RPMI8226 (cell line): ENCODE results near the gene TRIM67.
A peak's percentile ranks its signal among the peaks of the same experiment; 100 is the strongest.
"Not testable (repeated sequence)": the region's sequence is repeated elsewhere in the genome, so short reads cannot be mapped to it uniquely, and the experiment has no call there.

Experiments
- DNase-seq: peaks from one replicate; pipeline ENCODE4 v3.0.0-alpha.2; 2015

The TRIM67 gene

DNA sequence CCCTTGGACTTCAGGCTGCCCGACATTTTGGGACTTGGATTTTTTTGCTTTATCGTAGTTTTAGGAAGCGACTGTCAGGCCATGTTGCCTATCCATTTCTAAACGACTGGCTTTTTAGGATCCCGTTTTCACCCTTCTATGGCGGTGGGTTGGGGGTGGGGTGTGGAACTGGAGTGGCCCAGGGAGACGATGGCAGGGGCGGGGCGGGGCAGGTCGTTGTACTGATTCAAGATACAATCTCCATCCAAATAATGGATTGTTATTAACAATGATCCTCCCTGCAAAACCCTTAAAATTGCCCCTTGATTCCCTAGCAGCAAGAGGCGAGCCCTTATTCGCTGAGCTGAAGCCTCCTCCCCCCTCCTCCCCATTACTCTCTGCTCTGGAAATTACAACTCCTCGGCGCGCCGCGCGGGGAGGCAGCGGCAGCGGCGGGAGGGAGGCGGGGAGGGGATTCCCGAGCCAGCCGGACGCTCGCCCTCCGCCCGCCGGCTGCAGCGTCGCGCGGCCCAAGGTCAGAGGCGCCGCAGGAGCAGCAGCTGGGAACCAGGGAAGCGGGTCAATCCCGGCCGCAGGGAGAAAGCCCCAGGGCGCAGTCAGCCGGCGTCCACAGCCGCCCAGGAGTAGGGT, at the start of gene TRIM67:
Gene TRIM67, plus strand, starts transcription at position 392 of the 630 bp plus-strand sequence. CDS start 912 bp downstream, outside the sequence.
- DNase-seq: peak; percentile 27

DNA sequence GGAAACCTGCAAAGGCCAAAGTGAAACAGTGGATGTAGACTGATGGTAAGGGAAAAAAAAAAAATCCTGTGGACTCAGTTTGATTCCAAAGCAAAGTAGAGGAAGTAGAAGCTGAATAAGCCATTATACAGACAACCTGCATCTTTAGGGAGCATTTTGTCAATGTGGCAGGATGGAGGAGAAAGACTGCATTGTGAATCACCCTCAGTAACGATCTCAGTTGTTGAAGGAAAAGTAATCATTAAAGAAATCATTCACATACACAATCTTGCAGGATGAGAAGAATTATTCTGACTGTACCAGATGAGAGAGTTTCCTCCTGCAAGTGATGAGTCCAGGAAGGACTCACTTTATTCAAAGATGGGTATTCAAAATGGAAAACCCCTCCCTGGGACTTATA, 45.1 kb upstream of the TRIM67 start:
- DNase-seq: no peak

DNA sequence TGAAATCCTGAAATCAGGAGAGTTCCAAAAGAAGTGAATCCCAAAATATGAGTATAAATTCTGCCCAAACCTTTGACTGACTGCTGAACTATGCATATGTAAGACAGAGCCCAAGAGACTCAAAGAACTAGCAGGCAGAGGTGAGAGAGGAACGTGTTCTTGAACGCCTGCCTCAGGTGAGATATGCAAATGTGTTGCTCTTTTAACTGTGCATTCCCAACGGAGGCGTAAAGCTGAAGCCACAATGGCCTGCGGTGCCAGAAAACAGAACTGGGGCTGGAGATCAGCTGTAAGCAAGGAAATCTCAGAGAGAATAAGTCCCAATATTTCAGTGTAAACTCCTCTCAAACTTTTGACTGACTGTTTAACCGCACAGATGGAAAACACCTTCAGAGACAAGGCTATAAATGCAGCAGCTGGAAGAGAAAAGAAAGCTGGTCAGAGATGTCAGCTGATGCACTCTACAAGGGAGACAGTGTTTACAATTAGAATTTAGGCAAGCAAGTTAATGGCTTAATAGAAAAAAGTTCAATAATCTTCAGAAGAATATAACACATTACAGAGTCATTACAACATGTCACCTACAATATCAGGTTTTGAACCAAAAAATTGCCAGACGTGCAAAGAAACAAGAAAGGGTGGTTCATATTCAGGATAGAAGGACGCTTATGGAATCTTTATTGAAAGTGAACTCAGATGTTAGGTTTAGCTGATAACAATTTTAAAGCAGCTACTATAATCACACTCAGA, 43.0 kb upstream of the TRIM67 start:
- no peak for DNase-seq

DNA sequence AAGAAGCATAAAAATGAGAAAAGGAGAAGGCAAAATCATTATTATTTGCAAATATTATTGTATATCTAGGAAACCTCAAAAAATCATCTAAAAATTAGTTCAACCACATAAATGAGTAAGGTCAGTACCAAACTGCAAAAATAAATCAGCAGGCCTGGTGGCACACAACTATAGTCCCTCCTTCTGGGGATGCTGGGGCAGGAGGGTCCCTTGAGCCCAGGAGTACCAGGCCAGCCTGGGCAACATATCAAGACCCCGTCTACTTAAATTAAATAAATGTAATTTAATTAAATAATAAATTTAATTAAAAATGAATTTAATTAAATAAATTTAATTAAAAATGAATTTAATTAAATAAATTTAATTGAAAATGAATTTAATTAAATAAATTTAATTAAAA, 40.3 kb upstream of the TRIM67 start:
- DNase-seq: no peak

DNA sequence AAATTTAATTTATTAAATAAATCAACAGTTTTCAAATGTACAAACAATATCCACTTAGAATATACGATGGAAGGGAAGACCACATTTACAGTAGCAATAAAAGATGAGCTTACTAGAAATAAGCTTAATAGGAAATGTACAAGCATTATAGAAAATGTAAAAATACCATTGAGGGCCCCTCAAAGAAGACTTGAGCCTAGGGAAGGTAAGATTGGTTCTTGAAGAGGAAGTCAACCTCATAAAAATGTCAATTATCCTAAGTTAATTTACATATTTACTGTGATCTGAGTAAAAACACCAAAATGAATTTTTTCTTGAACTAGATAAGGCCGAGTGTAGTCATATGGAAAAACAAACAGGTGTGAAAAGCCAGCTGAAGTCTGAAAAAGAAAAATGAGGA, 39.7 kb upstream of the TRIM67 start:
- no peak for DNase-seq

DNA sequence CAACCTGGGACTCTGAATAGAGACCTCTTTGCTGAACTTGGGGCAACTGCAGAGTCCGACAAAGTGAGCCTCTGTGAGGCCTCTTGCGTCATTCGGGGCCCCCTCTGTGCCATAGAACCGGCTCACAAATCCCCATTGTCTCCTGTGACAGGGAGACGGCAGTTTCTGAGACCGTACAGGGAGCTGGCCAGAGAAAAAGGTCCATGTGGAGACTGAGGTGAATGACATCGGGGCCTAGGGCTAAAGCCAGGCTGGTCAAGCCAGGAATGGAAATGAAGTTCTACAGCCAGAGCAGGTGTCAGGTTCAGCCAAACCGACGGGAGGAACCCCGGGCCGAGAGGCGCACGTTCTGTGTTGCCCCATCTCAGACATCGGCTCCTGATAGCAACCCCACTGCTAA, 37.1 kb upstream of the TRIM67 start:
- no peak for DNase-seq

DNA sequence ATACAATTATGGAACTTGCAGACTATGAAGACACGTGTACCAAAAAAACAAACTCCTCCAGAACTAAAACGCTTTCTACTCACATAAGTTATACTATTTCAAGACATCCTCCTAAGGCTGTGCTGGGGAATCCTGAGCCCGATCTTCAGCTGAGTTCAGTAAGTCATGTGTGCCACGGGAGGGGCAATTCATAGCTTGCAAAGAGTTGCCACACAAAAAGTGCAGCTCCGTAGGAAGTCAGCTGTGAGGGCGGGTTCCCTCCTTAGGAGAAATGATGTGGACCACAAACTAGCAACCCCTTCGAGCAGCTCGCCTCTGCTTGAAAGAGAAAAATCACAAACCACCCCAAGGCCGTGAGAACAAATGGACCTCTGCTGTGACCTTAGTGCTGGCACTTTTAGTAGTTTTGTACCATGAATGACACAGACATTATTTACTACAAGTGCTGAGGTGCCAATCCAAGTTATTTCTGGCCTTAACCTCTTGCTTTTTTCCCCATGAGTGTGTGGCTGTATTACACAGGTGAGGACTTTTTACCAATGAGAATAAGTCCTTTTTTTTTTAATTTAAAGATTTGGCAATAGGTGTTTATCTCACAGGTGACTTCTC, 35.8 kb upstream of the TRIM67 start:
- DNase-seq: no peak

DNA sequence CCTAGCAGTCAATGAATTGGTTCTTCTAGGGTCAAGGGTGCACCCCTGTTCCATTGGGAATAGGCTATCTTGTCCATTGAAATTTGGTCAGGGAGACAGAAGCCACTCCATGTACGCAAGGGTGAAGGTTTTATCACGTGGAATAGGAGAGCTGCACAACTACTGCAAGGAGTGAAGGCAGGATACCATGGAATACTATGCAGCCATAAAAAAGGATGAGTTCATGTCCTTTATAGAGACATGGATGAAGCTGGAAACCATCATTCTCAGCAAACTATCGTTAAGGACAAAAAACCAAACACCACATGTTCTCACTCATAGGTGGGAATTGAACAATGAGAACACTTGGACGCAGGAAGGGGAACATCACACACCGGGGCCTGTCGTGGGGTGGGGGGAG, 34.8 kb upstream of the TRIM67 start:
- not testable (repeated sequence) for DNase-seq

DNA sequence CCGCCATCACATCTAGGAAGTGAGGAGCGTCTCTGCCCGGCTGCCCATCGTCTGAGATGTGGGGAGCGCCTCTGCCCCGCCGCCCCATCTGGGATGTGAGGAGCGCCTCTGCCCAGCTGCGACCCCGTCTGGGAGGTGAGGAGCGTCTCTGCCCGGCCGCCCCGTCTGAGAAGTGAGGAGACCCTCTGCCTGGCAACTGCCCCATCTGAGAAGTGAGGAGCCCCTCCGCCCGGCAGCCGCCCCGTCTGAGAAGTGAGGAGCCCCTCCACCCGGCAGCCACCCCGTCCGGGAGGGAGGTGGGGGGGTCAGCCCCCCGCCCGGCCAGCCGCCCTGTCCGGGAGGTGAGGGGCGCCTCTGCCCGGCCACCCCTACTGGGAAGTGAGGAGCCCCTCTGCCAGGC, 33.4 kb upstream of the TRIM67 start:
- DNase-seq: not testable (repeated sequence)

DNA sequence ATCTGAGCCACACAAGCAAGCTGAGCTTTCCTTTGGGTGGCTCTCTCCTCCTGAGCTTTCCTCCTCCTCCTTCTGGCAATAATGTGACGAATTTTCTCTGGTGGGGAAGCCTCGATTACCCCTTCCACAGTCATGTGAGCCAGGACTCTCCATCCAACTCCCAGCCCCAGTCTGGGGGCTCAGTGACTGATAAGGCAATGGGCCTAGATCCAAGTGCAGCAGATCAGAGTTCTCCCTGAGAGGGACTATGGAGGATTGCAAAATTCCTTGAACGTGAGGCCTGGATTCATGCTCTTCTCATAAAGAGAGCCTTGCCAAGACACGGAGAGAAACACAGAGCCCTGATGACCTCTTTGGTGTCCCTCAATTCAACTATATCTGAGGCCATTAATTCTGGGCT, 31.3 kb upstream of the TRIM67 start:
- DNase-seq: no peak

DNA sequence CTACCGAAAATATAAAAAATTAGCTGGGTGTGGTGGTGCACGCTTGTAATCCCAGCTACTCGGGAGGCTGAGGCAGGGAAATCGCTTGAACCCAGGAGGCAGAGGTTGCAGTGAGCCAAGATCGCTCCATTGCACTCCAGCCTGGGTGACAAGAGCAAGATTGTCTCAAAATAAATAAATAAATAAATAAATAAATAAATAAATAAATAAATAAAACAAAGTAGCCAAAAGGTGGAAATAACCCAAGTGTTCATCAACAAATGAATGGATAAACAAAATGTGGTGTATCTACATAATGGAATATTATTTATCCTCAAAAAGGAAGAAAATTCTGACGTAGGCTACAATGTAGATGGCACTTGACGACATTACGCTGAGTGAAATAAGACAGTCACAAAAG, 29.3 kb upstream of the TRIM67 start:
- DNase-seq: not testable (repeated sequence)

DNA sequence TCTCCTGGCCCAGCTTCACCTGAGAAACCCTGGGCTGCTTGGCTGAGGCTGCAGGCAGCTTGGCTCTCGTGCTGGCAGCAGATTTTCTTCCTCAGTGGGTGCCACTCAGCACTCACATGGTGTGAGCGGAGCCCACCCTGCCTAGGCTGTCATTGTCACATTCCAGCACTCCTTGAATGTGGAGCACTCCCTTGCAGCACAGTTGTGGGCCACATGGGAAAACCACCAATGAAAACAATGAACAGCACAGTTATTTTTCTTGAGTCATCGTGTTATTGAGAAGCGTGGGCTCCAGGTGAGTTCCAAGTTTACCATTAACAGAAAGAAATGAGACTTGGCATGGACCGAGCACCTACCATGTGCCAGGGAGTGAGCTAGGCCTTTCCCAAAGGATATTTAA, 27.2 kb upstream of the TRIM67 start:
- no peak for DNase-seq

DNA sequence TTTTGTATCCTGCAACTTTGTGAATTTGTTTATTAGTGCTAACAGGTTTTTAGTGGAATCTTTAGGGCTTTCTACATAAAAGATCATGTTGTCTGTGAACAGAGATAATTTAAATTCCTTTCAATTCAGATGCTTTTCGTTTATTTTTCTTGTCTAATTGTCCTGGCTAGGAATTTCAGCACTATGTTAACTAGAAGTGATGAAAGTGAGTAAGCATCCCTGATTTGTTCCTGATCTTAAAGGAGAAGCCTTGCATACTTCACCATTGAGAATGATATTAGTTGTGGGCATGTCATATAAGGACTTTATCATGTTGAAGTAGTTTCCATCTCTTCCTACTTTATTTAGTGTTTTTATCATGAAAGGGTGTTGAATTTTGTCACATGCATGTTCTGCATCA, 23.6 kb upstream of the TRIM67 start:
- no peak for DNase-seq

DNA sequence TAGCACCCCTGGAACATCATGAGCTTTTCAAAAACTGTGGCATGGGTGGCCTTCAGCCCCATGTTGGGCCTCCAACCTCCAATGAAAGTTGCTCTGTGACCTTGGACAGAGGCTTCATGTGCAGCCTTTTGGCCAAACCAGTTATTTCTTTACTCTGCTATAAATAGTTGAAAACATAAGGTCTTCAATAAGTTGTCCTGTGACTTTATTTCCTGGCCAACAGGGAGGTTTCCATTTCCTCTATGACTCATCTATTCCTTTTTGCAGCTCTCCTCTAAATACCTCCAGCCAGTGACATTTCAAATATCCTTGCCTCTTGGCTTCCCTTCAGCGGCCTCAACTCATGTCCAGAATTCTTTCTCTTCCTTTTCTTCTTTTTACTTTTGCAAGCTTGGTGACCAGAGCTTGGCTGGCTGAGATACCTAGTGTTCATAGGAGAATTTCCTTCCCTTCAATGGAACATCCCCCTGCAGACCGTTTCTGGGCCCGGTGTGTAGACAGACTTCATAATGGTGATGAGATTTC, 22.7 kb upstream of the TRIM67 start:
- DNase-seq: no peak

DNA sequence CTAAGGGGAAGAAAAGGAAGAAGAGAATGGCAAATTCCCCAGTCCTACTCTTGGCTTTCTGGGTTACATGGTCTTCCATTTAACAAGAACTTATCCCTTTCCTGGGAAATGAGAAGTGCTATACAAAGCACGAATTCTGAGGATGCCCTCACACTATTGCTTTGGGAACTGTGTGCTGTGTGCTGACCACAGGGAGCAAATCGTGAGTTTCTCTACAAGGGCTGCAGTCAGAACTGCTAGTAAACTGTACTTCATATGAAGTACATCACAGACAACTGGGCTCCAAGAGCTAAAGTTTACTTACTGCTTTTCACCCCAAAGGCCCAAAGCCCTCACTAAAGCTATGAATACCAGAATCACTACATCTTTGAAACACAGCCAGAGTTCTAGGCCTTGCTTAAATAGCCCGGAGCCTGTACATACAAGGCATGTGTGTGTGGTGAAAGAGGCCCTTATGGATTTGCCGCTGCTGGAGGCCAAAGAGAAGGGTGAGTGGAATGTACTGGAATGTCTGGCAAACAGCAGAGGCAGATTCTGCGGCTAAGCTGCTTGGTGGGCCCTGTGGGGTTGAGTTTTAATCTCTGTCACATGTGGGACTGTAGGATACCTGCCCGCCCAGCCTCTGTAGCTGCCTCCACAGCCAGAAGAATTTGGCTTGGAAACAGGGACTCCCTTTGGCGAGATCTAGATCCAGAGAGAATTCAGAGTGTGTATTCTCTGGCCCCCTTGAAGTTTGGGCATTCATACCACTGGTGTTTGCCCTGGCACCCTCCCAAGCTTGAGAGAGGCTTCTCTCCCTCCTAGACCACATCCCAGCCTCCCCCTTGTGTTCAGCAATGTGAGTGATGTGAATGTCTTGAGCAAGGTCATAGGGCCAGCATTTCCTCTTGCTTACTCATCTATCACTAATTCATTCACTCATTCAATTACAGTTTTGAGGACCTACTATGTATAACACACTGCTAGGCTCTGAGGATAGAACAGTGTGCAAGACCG, 21.9 kb upstream of the TRIM67 start:
- DNase-seq: no peak

DNA sequence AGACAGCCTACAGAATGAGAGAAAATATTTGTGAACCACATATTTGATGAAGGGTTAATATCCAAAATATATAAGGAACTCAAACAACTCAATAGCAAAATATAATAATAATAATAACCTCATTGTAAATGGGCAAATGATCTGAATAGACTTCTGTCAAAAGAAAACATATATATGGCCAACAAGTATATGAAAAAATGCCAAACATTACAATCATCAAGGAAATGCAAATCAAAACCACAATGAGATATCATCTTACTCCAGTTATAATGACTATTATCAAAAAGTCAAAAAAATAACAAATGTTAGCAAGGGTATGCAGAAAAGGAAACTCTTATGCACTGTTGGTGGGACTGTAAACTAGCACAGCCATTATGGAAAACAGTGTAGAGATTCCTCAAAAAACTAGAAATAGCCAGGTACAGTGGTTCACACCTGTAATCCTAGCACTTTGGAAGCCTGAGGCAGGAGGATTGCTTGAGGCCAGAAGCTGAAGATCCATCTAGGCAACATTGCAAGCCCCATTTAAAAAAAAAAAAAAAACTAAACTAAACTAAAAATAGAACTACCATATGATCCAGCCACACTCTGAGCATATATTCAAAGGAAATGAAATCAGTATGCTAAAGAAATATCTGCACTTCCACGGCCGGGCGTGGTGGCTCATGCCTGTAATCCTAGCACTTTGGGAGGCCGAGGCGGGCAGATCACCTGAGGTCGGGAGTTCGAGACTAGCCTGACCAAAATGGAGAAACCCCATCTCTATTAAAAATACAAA, 17.3 kb upstream of the TRIM67 start:
- no peak for DNase-seq

DNA sequence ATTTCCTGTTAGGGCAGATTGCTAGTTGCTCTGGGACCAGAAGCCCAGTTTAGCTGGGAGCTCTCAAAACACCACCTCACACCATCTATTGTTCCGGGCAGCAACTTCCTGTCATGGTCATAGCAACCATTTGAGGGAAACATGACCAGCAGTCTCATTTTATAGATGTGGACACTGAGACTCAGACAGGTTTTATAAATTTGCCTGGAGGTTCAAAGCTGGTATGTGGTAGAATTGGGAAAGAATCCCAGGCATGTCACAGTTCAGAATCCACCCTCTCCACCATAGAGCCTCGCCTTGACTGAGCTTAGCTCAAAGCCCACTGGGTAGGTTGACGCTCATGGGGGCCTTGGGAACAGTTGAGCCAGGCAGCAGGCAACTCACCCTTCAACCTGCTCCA, 14.0 kb upstream of the TRIM67 start:
- DNase-seq: no peak

DNA sequence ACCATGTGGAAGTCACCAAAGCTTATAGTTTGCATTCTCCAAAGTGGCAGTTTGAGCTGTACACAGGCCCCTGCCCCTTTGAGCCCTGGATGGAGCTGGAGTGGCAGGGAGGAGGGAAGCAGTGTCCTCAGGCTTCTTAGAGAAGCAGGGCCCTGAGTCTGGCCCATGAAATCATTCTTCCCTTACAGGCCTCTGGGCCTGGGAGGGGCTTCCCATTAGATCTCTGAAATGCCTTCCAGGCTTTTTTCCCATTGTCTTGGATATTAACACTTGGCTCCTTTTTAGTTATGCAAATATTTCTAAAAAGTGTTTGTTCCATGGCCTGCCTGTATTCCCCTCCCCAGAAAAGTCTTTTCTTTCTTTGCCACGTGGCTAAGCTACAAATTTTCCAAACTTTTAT, 10.0 kb upstream of the TRIM67 start:
- no peak for DNase-seq

DNA sequence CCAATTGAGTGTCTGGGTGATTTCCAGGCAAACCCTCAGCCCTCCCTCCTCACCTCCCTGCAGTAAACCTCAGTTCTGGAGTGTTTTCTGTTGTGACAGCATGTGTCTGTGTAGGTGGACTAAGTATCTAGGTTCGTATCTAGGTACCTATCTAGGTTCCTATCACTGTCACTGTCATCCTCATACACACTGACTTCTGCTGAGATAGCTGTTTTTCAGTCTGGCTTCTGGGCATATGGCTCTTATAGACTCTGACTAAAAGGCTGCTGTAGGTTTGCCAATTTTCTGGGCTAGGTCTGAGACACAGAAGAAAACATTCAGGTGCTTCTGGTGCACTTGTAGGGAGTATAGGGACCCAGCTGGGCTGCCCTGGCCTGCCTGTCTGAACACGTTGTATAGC, 8.1 kb upstream of the TRIM67 start:
- DNase-seq: peak; percentile 43

DNA sequence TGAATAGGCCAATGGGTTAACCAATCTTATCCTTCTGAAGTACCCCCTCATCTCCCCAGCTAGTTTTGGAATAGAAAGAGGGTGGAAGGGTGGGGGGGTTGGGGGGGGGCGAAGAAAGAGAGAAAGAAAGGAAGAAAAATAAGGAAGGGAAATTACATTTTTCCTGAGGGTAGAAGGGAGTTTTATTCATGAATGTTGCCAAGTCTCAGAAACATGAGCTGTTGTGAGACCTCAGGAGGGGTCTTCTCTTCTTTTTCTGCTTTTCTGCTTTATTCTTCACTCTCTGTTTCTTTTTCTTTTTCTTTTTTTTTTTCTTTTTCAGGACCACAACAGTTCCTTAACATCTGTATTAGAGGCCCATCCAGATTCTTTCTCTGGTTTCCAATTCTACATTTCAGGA, 6.0 kb upstream of the TRIM67 start:
- no peak for DNase-seq

DNA sequence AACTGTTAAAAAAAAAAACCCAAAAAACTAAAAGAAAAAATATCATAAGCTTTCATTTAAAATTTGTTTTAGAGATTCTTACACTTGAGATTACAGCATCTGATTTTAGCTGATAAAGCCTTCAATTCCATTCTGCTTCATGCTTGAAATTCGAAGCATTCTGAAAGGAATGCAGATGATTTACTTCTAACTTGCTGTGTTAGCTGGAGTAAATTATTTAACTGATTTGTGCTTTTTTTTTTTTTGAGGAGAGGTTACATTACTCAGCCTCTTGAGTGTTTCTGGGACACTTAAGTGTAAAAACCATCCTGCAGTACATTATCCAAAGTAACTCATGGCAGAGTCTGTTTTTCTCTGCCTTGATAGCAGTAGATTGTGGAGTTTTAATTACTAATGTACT, 4.5 kb upstream of the TRIM67 start:
- no peak for DNase-seq

DNA sequence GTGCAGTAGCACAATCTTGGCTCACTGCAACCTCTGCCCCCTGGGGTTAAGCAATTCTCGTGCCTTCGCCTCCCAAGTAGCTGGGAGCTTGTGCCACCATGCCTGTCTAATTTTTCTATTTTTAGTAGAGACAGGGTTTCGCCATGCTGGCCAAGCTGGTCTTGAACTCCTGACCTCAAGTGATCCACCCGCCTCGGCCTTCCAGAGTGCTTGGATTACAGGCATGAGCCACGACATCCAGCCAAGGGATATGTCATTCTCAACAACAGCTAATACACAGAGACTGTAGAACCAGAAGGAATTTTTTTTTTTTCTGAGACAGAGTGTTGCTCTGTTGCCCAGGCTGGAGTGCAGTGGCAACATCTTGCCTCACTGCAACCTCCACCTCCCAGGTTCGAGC, 3.7 kb upstream of the TRIM67 start:
- DNase-seq: not testable (repeated sequence)
